SW 1271 (cell line): ENCODE results near the gene CCDC88C.

Experiments
- DNase-seq, 2 experiments: peaks; one replicate each; lab custom pipeline; 2025; lab: John Stamatoyannopoulos, UW

Gene CCDC88C

DNA sequence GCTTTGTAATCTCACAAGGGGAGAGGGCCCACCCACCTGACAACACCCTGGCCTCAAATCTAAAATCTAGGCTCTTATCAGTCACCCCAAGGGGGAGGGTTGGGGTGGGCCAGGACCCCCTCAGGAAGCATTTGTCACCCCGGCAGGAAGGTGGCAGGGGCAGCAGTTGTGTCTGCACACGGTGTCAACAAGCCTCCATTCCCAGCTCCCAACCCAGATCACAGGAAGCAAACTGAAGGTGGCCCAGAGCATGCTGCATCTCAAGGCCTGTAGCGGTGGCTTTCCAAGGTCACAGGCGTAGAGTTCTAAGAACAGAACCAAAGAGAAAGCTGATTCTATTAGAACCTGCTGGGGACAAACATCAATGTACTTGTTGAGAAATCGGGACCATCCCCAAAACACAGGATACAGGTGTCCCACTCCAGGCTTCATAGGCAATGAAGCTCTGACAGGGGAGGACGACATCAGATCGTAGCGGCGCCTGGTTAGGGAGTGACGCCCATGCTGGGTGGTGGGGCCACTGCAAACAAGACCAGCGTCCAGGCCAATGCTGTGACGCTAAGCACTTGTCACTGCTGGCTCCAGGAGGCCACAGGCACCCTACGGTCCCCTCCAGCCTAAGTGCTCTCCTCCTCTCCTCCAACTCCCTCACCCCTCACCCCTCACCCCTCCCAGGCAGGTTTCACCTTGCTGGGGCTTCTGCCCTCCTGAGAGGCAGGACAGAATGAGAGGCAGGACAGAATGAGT lies 52.9 kb downstream of the CCDC88C start:
- no peak for DNase-seq

DNA sequence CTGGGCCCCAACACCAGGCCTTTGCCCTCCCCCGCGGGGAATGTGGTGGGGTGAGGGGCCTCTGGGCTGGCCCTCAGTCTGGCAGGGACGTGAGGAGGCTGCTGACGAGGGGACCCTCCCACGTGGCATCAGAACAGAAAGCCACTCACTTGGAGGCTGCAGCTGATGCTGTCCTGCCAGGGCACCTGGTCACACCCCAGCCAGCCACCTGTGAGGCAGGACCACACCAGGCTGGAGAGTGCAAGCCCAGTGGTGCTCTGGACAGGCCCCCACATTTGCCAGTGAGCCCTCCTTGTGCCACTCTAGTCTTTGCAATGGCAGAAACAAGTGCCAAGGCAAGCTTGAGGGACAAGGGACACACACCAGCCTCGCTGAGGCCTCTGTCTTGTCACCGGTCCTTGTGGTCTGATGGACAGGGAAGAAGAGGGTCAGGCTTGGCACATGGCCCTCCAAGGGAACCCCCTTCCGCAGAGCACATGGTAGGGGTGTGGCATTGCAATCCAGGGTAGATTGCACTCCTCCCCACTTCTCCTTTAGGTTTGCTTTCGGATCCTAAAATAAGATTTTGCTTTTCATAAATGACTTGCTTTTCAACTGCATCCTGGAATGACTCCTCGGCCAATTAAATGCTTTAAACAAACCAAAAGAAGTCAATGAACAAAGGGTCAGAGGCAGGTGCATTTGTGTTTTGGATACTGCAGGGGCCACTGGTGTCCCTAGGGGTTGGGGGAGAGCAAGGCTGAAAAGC lies 53.7 kb downstream of the CCDC88C start:
- DNase-seq, result no peak

DNA sequence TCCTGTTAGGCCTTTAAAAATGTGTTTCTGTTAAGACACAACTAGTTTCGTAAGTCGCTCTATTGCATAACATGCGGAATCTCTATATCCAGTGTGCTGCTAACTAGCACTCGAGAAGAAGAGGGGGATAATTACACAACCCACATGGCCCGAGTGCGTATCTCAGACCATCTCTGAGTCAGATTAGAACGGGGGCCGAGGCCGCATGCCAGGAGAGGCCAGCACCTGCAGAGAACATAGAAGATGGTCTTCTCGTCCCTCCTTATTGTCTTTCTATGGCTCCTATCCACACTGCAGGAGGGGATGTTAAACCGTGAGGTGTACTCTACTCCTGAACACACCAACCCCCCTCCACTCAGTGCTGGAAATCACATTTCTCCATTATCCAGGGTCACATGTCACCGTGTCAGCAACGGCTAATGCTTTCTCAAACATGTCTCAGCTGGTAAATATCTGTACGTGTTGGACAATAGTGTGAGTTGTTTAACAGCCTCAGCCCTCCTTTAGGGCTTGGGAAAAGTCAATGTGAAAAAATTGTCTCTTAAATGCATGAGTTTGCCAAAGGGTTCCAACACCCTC lies 56.3 kb downstream of the CCDC88C start:
- DNase-seq, result no peak

DNA sequence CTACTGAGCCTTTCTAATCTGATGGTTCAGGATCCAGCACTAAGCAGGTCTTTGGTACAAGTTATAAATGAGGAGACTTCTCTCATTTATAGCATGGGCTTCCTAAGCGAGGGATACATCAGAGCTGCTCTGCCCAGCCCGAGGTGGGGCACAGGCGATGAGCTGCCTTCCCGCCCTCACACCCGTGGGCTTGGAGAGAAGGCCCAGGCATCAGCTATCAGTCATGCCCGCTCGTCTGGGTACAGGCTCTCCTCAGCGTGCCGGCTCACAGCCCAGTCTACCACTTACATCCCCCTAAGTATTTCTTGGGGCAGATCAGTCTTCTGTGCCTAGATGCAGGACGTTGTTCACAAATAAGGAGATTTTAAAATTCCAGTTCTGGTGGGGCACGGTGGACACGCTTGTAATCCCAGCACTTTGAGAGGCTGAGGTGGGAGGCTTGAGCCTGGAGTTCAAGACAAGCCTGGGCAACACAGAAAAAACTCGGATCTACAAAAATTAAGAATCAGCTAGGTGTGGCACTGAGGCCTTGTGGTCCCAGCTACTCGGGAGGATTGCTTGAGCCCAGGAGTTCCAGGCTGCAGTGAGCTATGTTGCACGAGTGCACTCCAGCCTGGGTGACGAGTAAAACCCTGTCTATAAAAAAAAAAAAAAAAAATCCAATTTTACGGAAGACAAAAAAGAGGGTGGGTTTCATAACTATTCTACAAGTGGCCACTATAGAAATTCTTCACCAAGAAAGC lies 57.0 kb downstream of the CCDC88C start:
- DNase-seq, result no peak

DNA sequence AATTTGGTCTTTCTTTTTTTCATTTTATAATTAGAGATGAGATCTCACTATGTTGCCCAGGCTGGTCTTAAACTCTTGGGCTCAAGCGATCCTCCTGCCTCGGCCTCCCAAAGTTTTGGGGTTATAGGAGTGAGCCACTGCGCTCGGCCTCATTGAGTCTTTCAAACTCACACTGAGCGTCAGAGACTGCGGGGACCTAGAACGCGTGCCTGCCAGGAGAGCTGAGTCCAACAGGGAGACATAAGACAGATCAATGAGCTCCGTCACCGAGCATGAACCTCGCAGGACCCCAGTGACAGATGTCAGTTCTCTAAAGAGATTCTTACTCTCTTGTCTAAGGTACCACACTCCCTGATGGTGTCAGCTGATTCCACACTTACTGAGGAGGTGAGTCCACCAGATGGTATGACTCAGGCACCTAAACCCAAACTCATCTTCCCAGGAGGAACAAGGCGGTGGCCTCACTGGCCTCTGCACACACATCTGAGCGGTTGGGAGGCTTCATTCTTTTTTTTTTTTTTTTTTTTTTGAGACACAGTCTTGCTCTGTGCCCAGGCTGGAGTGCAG lies 58.9 kb downstream of the CCDC88C start:
- DNase-seq, result no peak

DNA sequence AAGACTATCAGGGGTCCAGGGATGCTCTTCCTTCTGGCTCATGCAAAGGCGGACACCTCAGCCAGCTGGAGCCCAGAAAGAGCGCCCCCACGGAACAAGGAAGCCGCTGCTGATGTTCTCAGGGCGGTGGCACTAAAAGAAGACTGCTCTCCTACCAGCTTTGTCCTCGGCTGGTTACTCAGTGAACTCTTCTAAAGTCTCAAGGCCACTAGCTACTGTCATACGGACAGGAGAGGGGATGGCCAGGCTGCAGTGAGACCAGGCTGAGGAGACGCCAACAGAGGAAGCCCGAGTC lies 59.6 kb downstream of the CCDC88C start:
- no peak for DNase-seq

DNA sequence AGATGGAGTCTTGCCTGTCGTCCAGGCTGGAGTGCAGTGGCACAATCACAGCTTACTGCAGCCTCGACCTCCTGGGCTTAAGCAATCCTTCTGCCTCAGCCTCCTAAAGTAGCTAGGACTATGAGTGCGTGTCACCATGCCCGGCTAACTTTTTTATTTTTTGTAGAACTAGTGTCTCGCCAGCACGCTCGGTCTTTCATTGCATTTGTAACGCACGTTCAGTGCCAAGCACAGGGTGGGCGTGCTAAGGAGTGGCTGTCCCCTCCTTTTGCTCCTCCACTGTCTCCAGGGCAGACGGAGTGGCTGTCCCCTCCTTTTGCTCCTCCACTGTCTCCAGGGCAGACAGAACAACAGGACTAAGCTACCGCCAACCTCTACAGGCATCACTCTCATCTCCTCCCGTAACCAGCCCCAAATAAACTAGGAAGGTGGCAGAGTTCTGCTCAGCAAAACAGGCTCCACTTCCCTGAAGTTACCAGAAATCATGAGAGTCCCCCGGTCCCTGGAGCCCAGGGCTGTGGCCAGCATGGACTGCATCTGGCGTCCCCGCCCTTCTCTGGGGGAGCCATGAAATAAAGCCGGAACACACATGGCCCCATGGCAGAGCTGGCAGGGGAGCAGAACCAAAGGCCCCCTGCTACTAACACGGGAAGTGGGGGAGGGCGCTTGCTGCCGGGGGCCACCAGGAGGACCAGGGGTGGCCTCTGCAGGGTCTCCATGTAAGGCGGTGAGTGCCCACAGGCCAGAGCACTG lies 60.2 kb downstream of the CCDC88C start:
- no peak for DNase-seq

DNA sequence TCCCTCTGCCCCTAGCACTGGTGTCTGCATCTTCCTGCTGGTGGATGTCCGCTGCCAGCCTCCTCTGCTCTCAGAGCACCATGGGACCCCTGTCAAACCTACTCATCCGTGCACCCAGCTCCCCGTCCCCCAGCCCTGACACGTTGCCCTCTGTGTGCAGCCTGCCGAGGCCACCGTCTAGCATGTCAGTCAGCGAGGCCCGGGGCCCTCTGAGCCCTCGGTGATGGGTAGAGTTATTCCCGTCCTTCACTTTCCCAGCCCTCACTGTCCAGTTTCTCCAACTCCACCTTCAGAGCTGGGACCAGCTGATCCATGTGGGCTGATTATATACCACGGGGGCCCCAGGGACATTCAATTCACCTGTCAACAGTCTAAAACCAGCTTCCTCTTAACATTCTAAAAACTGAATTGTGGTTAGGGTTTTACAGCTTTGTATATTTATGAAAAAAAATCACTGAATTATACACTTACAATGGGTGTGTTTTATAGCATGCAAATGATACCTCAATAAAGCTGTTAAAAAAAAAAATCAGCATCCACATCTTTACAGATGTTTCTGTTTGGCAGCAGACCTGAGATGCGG lies 61.3 kb downstream of the CCDC88C start:
- DNase-seq, result no peak

DNA sequence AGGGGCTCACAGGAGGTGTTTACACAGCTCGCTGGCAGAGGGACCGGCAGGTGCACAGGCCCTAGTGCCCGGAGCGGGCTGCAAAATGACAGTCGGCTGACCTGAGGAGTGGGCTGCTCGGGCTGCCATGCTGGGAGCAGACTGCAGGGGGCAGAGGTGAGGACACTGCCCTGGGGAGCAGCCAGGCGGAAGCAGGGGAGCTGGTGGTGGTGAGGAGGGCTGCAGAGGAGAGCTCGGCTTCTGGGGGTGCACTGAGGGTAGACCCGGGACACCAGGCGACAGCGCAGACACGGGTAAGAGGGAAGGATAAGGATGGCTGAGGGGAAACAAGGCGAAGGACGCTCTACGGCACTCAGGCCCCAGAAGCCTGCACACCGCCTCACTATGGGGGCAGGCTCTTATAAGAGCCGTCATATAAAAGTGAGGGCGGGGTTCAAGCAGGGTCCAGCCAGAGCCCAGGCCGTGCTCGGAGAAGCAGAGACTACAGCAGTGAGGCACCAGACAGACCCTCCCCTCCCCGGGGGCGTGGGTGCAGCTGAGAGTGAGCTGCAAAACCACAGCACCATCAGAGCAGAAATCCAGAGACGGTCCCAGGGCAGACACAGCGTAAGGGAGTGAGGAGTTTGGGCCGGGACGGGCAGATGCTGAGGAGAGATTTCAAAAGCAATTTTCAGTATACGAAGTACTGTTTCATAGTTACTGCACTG lies 62.5 kb downstream of the CCDC88C start:
- no peak for DNase-seq

DNA sequence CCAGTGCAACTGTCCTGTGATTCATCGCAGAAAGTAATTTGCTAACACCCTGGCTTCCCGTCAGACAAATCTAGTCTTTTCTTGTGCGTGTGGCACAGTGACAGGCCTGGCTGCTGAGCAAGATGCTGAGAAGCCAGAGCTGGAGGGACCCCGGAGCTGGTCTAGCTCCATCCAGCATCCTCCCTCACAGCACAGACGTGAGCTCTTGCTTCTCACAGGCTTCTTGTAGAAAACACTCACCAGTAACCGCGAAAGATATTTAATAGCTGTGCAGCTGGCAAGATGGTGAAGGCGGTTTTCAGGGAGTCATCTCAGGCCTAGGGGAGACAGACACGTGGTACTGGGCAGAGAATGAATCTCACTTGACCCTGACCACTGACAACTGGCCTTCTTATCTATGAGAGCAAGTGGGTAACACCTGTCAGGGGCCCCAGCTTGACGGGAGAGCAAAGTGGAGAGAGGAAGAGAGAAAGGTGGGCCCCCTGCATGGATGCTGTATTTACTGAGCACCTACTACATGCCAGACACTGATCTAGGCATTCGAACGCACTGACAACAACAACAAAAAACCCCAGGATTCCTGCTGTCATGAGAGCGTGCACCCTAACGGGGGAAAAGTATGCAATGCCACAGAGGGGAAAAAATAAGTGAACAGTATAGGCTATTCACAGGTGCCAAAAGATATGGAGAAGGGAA lies 63.3 kb downstream of the CCDC88C start:
- DNase-seq, result no peak

DNA sequence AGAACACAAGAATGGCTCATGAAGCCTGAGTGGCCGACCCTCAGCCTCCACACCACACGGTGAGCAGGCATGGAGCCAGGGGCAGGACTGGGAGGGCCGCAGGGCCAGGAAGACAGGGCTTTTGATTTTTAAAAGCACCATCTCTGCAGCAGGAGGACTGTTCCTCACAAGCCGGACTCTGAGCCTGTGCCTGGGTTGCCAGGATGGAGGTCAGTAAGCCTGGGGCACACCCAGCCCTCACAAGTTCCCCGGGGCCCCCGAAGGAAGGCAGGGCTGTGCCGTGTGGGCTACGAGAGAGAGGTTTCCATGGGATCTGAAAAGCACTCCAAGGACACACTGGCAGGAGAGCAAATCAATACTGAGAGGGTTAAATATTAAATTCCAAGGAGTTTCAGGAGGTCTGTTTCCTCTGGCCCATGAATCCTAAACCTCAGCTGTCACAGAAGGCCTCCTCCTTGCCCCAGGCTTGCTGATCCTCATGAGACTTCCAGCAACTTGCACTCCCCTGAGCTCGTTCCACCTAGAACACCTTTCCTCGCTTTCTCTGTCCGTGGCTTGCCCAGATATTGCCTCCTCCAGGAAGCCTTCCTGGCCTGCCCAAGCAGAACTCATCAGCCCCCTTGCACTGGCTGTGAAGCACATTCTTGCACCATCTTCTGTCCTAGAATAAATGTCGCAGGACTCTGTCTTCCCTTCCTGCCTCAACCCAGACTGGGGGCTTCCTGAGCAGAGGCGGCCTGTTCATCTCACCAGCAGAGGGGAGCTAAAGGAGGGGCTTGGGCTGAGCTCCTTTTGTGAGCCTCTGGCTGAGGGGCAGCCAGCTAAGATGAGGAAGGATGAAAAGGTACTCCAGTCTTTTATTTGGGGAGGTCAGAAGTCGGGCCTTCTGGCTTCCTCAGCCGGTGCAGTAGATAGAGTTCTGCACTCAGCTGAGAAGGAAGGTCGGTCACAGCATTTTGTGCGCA lies 64.6 kb downstream of the CCDC88C start:
- DNase-seq, result no peak

DNA sequence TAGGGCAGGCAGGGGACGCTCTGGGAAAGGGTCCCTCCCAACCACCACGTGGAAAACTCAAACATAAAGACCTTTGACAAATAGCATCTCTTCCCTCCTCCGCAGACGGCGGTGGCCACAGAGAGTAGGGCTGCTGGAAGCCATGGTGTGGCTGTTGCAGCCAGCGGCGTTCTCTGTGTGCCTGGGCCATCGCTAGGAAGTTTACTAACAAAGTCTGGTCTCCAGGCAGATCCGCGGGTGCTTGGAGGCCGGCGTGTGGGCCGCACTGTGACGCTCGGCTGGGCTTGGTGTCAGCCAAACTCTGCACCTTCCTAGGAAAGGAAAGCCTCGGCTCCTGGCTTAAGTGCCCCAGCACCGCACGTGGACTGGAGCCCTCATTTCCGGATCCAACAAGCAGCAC lies 65.6 kb downstream of the CCDC88C start:
- DNase-seq, result no peak

DNA sequence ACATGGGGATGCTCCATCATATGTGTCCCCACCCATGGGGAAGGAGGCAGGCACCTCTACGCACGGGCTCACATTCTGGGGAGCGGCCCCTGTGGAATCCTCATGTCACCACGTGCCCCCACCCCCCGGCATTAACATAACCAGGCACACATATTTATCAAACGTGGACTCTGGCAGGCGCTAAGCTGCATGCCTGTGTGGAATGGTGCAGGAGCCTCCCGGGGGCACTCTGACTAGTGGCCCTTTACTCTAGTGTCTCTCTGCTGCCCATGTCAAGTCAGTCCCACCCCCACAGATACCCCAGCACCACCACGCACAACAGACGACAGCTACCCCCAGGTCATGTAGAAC lies 66.1 kb downstream of the CCDC88C start:
- no peak for DNase-seq

DNA sequence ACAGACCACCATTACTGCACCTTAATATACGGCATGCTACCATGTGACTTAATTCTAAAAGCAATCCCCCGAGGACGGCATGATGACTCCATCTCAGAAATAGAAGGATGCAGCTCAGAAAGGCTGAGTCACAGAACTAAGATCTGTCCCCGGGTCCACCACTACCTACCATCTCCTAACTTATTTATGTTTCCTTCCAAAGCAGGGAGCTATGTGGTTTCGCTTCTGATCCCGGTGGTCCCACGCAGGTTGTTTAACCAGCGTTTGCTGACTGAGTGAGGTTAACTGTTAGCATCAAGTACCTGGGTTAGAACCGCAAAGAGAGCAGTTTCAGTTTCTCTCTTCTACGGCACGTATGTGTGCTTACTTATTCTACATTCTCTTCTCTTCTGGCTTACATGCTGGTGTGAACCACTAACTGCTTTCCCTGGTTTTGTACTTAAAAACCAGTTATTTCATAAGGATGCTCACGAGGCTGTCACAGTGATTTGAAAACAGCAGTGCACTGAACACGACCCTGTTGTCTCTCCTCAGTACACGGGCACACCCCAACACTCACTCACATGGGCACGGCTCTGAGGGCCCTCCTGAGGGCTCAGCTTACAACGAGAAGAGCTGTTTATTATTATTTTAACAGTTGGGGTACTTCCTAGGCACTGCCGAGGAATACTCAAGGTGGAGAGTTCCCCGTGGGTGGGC lies 66.7 kb downstream of the CCDC88C start:
- DNase-seq, result no peak

DNA sequence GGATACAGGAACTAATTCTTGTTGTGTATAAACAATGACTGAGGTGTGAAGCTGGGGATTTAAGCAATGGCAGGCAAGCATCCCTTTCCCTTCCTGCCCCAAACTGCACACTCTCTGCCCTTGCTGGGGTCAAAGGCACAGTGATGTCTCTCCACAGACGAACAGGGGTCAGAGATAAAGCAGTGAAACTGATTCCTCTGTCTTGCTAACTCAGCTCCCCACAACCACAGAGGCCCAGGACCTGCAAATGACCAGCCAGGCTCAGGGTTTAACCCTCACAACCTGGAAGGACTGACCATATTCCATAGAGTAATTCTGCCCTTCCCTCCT lies 67.2 kb downstream of the CCDC88C start:
- DNase-seq, result no peak

DNA sequence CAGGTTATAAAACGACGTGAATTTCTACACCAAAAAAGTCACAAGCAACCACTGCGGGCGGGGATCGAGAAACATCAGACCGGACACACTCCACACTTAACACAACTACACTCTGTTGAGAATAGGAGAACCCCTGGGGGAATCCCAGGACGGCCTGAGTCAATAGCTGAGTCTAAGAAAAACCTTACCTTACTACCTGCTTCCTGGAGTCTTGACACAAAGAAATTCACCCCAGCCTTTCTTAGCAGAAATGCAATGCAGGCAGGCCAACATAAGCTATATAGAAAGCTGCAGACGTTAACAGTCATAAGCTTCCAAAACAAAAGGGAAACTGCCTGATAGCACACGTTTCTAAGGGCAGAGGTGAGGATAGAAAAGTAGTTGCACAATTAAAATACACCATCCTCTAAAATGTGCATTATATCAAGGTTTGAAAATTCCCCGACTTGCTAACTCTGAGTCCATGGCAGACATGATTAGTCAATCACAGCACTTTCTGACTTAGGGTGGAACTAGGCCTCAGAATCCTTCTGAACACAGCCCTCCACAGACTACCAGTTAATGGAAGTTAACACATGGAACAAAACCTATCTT lies 68.0 kb downstream of the CCDC88C start:
- no peak for DNase-seq

DNA sequence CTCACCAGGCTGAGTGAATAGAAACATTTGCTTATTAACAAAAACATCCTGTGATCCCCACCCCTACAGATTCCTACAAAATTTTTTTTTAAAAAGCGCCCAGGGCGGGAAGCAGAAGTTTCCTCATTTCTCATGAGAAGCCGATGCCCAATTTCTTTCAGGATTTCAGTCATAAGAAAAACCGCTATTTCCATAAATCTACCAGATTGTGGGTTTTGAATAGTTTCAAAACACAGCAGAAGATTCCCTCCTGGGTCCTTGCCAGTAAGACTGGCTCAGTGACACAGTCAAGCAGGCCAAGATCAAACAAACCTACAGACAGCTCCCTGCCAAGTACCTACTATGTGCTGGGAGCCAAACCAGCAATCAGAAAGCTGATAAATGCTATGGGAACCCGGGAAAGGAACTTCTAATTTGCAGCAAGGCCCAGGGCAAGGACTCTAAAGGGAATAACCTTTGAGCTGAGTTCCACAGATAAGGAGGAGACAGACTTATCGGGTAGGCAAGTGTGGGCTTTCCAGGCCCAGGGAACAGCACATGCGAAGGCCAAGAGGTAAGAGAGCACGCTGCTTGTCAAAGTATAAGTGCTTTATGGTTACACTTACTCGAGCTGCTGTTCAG lies 68.7 kb downstream of the CCDC88C start:
- DNase-seq, result no peak

DNA sequence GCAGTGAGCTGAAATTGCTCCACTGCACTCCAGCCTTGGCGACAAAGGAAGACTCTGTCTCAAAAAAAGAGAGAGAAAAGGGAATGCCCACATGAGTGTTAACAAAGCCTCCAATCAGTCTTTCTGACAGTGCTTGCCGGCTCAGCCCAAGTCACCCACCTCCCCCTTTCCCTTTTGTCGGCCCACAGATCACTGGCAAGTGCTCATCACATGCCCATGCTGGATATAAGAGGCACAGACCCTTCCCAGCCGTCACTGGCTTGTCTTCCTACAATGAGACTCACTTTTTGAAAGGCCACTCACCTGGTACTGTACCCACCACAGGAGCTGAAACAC lies 70.8 kb downstream of the CCDC88C start:
- DNase-seq, result no peak
